GM18517 (cell line): ENCODE measurements around the gene DOCK3.
"Not testable (repeated sequence)": the region's sequence is repeated elsewhere in the genome, so short reads cannot be mapped to it uniquely, and the experiment has no call there.

Experiments
- ATAC-seq: cut with Tn5 transposase; IDR thresholded peaks from one replicate; pipeline ENCODE4 v1.9.1; 2021; ENCODE audit warnings: mild to moderate bottlenecking, moderate library complexity; ENCODE audit not compliant: unreplicated experiment

Gene DOCK3

GRCh38 chr3:50803805-50804204, 129.1 kb downstream of the DOCK3 start:
- not testable (repeated sequence) for ATAC-seq

GRCh38 chr3:50804376-50804775, 129.6 kb downstream of the DOCK3 start:
- ATAC-seq: not testable (repeated sequence)

DNA sequence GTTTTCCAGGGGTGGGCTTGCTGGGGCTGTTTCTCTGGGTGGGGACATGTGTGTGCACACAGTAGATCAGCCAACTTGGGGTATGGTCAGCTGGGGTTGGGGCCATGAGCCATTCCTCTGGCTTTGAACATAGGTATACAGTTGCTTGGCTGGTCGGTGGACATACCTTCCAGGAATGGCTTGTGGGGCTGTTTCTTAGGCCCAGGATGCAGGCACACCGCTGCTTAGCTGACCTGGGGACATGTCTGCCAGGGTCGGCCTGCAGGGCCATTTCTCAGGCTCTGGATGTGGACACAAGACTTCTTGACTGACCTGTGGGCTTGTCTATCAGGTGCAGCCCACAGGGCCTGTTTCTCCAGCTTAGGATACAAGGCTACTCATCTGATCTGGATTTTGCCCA, 130.6 kb downstream of the DOCK3 start:
- ATAC-seq: no peak

DNA sequence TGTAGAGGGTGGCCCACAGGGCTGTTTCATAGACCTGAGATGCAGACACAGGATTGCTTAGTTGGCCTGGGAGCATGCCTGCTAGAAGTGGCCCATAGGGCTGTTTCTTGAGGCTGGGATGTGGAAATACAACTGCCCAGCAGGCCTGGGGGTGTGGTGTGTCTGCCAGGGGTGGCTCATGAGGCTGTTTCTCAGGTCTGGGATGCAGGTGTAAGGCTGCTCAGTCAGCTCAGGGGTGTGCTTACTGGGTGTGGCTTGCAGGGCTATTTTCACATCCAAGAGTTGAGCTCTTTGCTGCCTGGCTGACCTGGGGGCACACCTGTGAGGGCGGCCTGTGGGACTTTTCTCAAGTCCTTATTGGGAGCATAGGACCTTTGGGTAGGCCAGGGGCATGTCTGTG, 131.3 kb downstream of the DOCK3 start:
- no peak for ATAC-seq

DNA sequence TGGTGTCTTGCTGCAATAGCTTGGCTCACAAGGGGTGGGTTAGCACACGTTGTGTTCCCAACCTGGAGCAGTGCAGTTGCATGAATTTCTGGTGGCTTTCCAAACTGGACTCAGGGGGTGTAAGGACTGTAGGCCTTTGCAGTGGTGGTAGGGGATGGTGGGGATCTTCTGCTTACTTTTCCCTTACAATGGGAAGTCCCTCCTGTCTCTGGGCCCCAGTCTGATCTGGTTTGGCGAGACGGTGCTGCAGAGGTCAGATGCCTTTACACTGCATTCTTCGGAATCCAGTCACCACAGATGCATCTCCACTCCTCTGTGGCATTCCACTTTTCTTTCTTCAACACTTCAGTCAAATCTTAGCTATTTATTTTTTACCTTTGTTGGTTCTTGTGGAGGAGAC, 132.1 kb downstream of the DOCK3 start:
- ATAC-seq: no peak

DNA sequence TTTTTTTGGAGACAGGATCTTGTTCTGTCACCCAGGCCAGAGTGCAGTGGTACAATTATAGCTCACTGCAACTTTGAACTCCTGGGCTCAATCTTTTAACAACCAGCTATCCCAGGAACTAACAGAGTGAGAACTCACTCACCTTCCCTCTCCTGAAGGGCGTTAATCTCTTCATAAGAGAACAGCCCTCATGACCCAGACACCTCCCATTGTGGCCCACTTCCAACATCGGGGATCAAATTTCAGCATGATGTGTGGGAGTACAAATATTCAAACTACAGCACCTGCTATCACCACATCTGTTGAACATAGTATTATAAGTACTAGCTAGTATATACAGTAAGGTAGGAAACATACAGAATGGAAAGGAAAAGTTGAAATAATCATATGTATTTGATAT, 132.5 kb downstream of the DOCK3 start:
- ATAC-seq: no peak

- ATAC-seq: no peak
Observed at GRCh38 chr3:50811893-50812292, 137.2 kb downstream of the DOCK3 start.

- no peak for ATAC-seq
Observed at GRCh38 chr3:50815844-50816243, 141.1 kb downstream of the DOCK3 start.

DNA sequence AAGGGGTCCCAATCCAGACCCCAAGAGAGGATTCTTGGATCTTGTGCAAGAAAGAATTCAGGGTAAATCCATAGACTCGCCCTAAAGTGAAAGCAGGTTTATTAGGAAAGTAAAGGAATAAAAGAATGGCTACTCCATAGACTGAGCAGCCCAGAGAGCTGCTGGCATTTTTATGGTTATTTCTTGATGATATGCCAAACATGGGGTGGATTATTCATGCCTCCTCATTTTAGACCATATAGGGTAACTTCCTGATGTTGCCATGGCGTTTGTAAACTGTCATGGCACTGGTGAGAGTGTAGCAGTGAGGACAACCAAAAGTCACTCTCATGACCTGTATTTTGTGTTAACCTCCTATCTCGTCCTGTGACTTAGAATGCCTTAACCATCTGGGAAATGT, 142.2 kb downstream of the DOCK3 start:
- ATAC-seq: no peak

- no peak for ATAC-seq
Observed at GRCh38 chr3:50817756-50818529, 143.2 kb downstream of the DOCK3 start.

- ATAC-seq: no peak
Observed at GRCh38 chr3:50819882-50820281, 145.2 kb downstream of the DOCK3 start.

GRCh38 chr3:50825841-50826240, 151.1 kb downstream of the DOCK3 start:
- ATAC-seq: no peak

GRCh38 chr3:50830451-50830850, 155.7 kb downstream of the DOCK3 start:
- ATAC-seq: no peak

- not testable (repeated sequence) for ATAC-seq
Observed at GRCh38 chr3:50831009-50831408, 156.3 kb downstream of the DOCK3 start.

DNA sequence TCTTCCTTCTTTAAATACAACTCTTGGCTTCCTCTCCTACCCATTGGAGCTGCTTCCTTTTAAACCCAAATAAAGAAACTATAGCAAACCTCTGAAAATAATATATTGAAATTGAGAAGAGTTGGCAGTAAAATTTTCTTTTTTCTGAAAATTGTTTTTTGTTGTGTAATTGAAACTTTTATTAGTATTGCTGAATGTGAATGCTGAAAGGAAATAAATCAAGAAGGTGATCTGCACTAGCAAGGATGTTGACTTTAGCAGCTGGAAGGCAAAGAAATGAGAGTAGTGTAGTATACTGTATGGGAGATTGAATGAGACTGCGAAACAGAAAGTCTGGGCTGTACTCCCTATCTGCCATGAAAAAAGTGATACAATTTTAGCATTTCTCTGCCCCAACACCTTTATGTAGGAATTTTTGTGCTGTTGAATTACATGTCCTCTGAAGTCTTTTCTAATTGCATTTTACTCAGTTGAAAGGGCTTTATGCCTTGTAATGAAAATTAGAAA, 166.3 kb downstream of the DOCK3 start:
- ATAC-seq: no peak

- ATAC-seq: no peak
Observed at GRCh38 chr3:50848308-50848707, 173.6 kb downstream of the DOCK3 start.

GRCh38 chr3:50850639-50851511, 176.1 kb downstream of the DOCK3 start:
- ATAC-seq: no peak

GRCh38 chr3:50853936-50854335, 179.2 kb downstream of the DOCK3 start:
- no peak for ATAC-seq

GRCh38 chr3:50862221-50862620, 187.5 kb downstream of the DOCK3 start:
- ATAC-seq: no peak

GRCh38 chr3:50873376-50874157, 198.8 kb downstream of the DOCK3 start:
- ATAC-seq: no peak

GRCh38 chr3:50874876-50875275, 200.1 kb downstream of the DOCK3 start:
- ATAC-seq: not testable (repeated sequence)
